K562 (cell line): ENCODE measurements around the gene TFEB. TPM values are rescaled to one million over a fixed set of nuclear protein-coding genes. Genes with fewer than 3 reads are reported as not detected.

Experiments used
- E2F3 ChIP-seq: fragments of 250-450 bp; sonication (Bioruptor Pico); IDR thresholded peaks from 2 replicates; pipeline ENCODE4 v1.4.0; 2020; ENCODE audit warnings: mild to moderate bottlenecking
- FOXJ2 ChIP-seq: fragments of 200-800 bp; sonication (Bioruptor generic); IDR thresholded peaks from 2 replicates; pipeline ENCODE4 v1.6.1; 2016; ENCODE audit warnings: missing genetic modification characterization, missing compliant biosample characterization
- GTF2E2 ChIP-seq: fragments of 200-800 bp; sonication (Bioruptor generic); IDR thresholded peaks from 2 replicates; pipeline ENCODE4 v1.6.1; 2016; ENCODE audit warnings: missing genetic modification characterization, missing compliant biosample characterization
- HMG20A ChIP-seq: fragments of 450-650 bp; formaldehyde crosslinking; conservative IDR thresholded peaks from 2 replicates; pipeline ENCODE4 v1.4.0; 2020; ENCODE audit warnings: mild to moderate bottlenecking, mixed read lengths
- IRF2 ChIP-seq: sonication (generic); formaldehyde crosslinking; IDR thresholded peaks from 2 replicates; pipeline ENCODE4 v1.8.1; 2022; ENCODE audit warnings: mild to moderate bottlenecking, missing genetic modification reagents
- JUND ChIP-seq, 2 experiments: IDR thresholded peaks; 2 replicates in 1 of 2; 3 replicates in 1 of 2; pipeline ENCODE4 v1.6.1; 2011; ENCODE audit warnings: borderline replicate concordance in 2 of 2, low read depth in 2 of 2, low read length in 2 of 2, improper control_type of control experiment in 1 of 2, missing biosample characterization in 1 of 2, missing genetic modification characterization in 1 of 2, missing genetic modification reagents in 1 of 2
- NFE2 ChIP-seq: IDR thresholded peaks from 2 replicates; pipeline ENCODE4 v1.6.1; 2014; ENCODE audit warnings: antibody characterized with exemption, low read depth
- NRF1 ChIP-seq, 2 experiments: fragments of 450-650 bp; IDR thresholded peaks in 1 of 2; conservative IDR thresholded peaks in 1 of 2; 2 replicates each; pipeline ENCODE4 v1.6.1; 2014; ENCODE audit warnings: mild to moderate bottlenecking in 2 of 2
- SMARCA4 ChIP-seq: fragments of 450-650 bp; IDR thresholded peaks from 2 replicates; pipeline ENCODE4 v1.6.1; 2016
- SPI1 ChIP-seq: IDR thresholded peaks from 2 replicates; pipeline ENCODE4 v1.6.1; 2011; ENCODE audit warnings: low read depth, low read length, control low read depth, borderline replicate concordance
- TCF3 ChIP-seq: sonication (generic); formaldehyde crosslinking; IDR thresholded peaks from 2 replicates; pipeline ENCODE4 v1.4.0; 2020; ENCODE audit warnings: mild to moderate bottlenecking, missing genetic modification reagents
- TCF7 ChIP-seq: sonication (generic); IDR thresholded peaks from 2 replicates; pipeline ENCODE4 v1.6.1; 2016; ENCODE audit warnings: antibody characterized with exemption, borderline replicate concordance
- ZC3H11A ChIP-seq: IDR thresholded peaks from 2 replicates; pipeline ENCODE4 v1.6.1; 2012; ENCODE audit warnings: low read depth, low read length, improper control_type of control experiment
- ZFP36 ChIP-seq: fragments of 150-350 bp; IDR thresholded peaks from 2 replicates; pipeline ENCODE4 v1.6.1; 2018; ENCODE audit warnings: low read length, low read depth; ENCODE audit not compliant: partially characterized antibody
- ZFX ChIP-seq: sonication (generic); formaldehyde crosslinking; IDR thresholded peaks from 2 replicates; pipeline ENCODE4 v1.8.0; 2022; ENCODE audit warnings: mild to moderate bottlenecking, missing genetic modification reagents, moderate library complexity
- ZNF212 ChIP-seq: fragments of 450-650 bp; formaldehyde crosslinking; IDR thresholded peaks from 2 replicates; pipeline ENCODE4 v1.4.0; 2020; ENCODE audit warnings: mild to moderate bottlenecking
- polyA plus RNA-seq, 8 experiments: library from polyadenylated mRNA; depleted of rRNA in 4 of 8; stranded (reverse) in 5 of 8; unstranded in 3 of 8; fragments of >200 nt; fragmentation: Nextera tagmentation in 2 of 8; fragmentation: Illumina TruSeq in 1 of 8; extraction: Ambion mirVana in 2 of 8; extraction: Trizol in 1 of 8; gene quantifications; 2 replicates each; pipeline versions ENCODE4 v1.2.1 to v1.2.3, GENCODE V29; 2011 to 2014; ENCODE audit warnings: inconsistent platforms in 1 of 8, missing spikeins in 1 of 8
- total RNA-seq, 7 experiments: library from RNA; depleted of rRNA in 6 of 7; stranded (reverse); fragments of >200 nt in 6 of 7; fragmentation: Illumina TruSeq in 2 of 7; extraction: Trizol in 2 of 7; gene quantifications; 2 replicates each; pipeline versions ENCODE4 v1.2.1 to v1.2.3, GENCODE V29; 2011 to 2021; ENCODE audit warnings: low replicate concordance in 1 of 7
- TF ChIP-seq, protein P1 (sequence below): fragments of 450-650 bp; conservative IDR thresholded peaks from 2 replicates; pipeline ENCODE4 v1.6.1; 2016; ENCODE audit warnings: missing genetic modification characterization, low read depth, mild to moderate bottlenecking, missing compliant biosample characterization, moderate library complexity
- TF ChIP-seq, protein P2 (sequence below), 3 experiments: IDR thresholded peaks in 2 of 3; conservative IDR thresholded peaks in 1 of 3; 2 replicates each; pipeline ENCODE4 v1.5.1; 2011 to 2012; ENCODE audit warnings: low read length in 3 of 3, mild to moderate bottlenecking in 3 of 3, control low read depth in 2 of 3, improper control_type of control experiment in 1 of 3, inconsistent platforms in 1 of 3, low read depth in 1 of 3, mixed read lengths in 1 of 3, moderate library complexity in 1 of 3; ENCODE audit not compliant: insufficient read depth in 2 of 3
- TF ChIP-seq, protein P3 (sequence below): fragments of 450-650 bp; IDR thresholded peaks from 2 replicates; pipeline ENCODE4 v1.6.1; 2016; ENCODE audit warnings: low read depth, mild to moderate bottlenecking, moderate library complexity
- TF ChIP-seq, protein P4 (sequence below): sonication (generic); formaldehyde crosslinking; IDR thresholded peaks from 2 replicates; pipeline ENCODE4 v1.8.1; 2023; ENCODE audit warnings: mild to moderate bottlenecking, missing genetic modification reagents
- TF ChIP-seq, protein P5 (sequence below), 2 experiments: fragments of 450-650 bp; IDR thresholded peaks; 2 replicates each; pipeline ENCODE4 v1.6.1; 2016

Gene TFEB
- total and polyA plus RNA-seq, 9 of the 15 experiments (the other 6 are each of a cell fraction or from before 2014, with no cell fraction given): 0.04 to 4.7 (median 2.0) TPM

DNA sequence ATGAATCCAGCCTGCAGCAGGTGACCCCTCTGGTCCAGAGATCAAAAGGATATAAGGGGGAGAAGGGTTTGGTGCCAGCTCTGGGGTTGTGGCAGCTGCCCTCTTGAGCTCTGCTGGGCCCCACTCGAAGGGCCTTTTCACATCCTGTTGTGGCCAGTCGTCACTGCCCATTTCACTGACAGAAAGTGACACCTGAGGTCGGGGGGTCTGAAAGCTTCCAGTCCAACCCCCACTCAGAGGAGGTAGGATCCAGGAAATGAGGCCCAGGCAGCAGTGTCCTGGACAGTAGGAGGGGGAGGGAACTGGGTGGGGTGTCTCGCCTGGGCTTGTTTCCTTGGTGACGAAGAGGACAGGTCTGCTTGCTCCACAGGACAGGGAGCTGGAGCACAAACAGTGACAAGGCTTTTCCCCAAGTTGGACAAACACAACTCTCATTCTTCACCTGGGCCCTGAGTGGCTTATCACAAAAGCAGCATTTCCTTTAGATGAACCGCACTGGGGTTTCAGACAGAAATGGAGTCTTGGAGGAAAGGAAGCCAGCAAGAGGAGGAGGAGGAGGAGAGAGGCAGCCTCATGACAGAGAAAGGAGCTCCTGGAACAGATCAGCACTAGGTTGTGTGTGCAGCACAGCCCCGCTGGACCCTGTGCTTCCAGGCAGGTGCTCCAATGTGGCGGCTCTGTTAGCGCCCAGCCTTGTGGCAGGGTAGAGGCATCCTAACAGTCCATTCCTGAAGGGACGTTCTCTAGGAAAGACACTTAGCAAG, 33.3 kb upstream of the TFEB start (continued):
- no peak for TF ChIP-seq TCF7
- TF ChIP-seq FOXJ2 (tag): peak; percentile 35; the same call in 1 of the 2 replicates
- TF ChIP-seq, protein P1, sequence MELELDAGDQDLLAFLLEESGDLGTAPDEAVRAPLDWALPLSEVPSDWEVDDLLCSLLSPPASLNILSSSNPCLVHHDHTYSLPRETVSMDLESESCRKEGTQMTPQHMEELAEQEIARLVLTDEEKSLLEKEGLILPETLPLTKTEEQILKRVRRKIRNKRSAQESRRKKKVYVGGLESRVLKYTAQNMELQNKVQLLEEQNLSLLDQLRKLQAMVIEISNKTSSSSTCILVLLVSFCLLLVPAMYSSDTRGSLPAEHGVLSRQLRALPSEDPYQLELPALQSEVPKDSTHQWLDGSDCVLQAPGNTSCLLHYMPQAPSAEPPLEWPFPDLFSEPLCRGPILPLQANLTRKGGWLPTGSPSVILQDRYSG (tag): no peak
- TF ChIP-seq GTF2E2 (tag): no peak
- TF ChIP-seq ZNF212 (CRISPR knock-in tag): no peak
- peak; percentile 48; the same call in 1 of the 2 replicates for TF ChIP-seq SMARCA4
- TF ChIP-seq ZC3H11A: no peak
- no peak for TF ChIP-seq IRF2 (CRISPR knock-in tag)
- TF ChIP-seq, protein P2, sequence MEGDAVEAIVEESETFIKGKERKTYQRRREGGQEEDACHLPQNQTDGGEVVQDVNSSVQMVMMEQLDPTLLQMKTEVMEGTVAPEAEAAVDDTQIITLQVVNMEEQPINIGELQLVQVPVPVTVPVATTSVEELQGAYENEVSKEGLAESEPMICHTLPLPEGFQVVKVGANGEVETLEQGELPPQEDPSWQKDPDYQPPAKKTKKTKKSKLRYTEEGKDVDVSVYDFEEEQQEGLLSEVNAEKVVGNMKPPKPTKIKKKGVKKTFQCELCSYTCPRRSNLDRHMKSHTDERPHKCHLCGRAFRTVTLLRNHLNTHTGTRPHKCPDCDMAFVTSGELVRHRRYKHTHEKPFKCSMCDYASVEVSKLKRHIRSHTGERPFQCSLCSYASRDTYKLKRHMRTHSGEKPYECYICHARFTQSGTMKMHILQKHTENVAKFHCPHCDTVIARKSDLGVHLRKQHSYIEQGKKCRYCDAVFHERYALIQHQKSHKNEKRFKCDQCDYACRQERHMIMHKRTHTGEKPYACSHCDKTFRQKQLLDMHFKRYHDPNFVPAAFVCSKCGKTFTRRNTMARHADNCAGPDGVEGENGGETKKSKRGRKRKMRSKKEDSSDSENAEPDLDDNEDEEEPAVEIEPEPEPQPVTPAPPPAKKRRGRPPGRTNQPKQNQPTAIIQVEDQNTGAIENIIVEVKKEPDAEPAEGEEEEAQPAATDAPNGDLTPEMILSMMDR (IDR thresholded peaks at IDR 0.05 in 2 of 3, conservative IDR thresholded peaks at IDR 0.05 in 1 of 3; ENCODE audit: insufficient read depth in 2 of 3, low read depth in 1 of 3, low read length in 3 of 3): no peak
- no peak for TF ChIP-seq E2F3 (CRISPR knock-in tag)
- no peak for TF ChIP-seq ZFX (CRISPR knock-in tag)
- TF ChIP-seq NRF1 (conservative IDR thresholded peaks at IDR 0.05 in 1 of 2, IDR thresholded peaks at IDR 0.05 in 1 of 2): peak; percentile 39 to 43; a peak in 2 of 4 replicates
- no peak for TF ChIP-seq JUND (IDR thresholded peaks at IDR 0.05; ENCODE audit: borderline replicate concordance, low read depth, low read length)
- TF ChIP-seq JUND (tag; IDR thresholded peaks at IDR 0.05; ENCODE audit: borderline replicate concordance, low read depth, low read length): peak; percentile 40; the same call in 1 of the 3 replicates
- peak; percentile 46 for TF ChIP-seq TCF3 (CRISPR knock-in tag)
- peak; percentile 60 for TF ChIP-seq NFE2
- TF ChIP-seq ZFP36: peak; percentile 28
- no peak for TF ChIP-seq SPI1
- TF ChIP-seq, protein P3, sequence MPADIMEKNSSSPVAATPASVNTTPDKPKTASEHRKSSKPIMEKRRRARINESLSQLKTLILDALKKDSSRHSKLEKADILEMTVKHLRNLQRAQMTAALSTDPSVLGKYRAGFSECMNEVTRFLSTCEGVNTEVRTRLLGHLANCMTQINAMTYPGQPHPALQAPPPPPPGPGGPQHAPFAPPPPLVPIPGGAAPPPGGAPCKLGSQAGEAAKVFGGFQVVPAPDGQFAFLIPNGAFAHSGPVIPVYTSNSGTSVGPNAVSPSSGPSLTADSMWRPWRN: no peak
- TF ChIP-seq, protein P4, sequence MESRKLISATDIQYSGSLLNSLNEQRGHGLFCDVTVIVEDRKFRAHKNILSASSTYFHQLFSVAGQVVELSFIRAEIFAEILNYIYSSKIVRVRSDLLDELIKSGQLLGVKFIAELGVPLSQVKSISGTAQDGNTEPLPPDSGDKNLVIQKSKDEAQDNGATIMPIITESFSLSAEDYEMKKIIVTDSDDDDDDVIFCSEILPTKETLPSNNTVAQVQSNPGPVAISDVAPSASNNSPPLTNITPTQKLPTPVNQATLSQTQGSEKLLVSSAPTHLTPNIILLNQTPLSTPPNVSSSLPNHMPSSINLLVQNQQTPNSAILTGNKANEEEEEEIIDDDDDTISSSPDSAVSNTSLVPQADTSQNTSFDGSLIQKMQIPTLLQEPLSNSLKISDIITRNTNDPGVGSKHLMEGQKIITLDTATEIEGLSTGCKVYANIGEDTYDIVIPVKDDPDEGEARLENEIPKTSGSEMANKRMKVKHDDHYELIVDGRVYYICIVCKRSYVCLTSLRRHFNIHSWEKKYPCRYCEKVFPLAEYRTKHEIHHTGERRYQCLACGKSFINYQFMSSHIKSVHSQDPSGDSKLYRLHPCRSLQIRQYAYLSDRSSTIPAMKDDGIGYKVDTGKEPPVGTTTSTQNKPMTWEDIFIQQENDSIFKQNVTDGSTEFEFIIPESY: peak; percentile 94
- no peak for TF ChIP-seq HMG20A (CRISPR knock-in tag)
- TF ChIP-seq, protein P5, sequence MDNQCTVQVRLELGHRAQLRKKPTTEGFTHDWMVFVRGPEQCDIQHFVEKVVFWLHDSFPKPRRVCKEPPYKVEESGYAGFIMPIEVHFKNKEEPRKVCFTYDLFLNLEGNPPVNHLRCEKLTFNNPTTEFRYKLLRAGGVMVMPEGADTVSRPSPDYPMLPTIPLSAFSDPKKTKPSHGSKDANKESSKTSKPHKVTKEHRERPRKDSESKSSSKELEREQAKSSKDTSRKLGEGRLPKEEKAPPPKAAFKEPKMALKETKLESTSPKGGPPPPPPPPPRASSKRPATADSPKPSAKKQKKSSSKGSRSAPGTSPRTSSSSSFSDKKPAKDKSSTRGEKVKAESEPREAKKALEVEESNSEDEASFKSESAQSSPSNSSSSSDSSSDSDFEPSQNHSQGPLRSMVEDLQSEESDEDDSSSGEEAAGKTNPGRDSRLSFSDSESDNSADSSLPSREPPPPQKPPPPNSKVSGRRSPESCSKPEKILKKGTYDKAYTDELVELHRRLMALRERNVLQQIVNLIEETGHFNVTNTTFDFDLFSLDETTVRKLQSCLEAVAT (IDR thresholded peaks at IDR 0.05): 0 out of 4 replicates have a peak, but pooled peaks of 1 of the 2 experiments have one; percentile 7
